Rectal smooth muscle tissue (tissue), 1 donor: ENCODE data around the gene PCBP1.

Experiments used
- H3K27ac ChIP-seq: one replicate; pipeline ENCODE4 v1.7.0; 2013; ENCODE audit warnings: low read depth, low read length, inconsistent platforms
- H3K27me3 ChIP-seq: one replicate; pipeline ENCODE4 v1.7.0; 2013; ENCODE audit warnings: low read length; ENCODE audit not compliant: control insufficient read depth, insufficient read depth
- H3K36me3 ChIP-seq: one replicate; pipeline ENCODE4 v1.7.0; 2013; ENCODE audit warnings: low read length; ENCODE audit not compliant: control insufficient read depth, insufficient read depth
- H3K4me1 ChIP-seq: one replicate; pipeline ENCODE4 v1.7.0; 2013; ENCODE audit warnings: low read length; ENCODE audit not compliant: control insufficient read depth, insufficient read depth
- H3K4me3 ChIP-seq: one replicate; pipeline ENCODE4 v1.7.0; 2013; ENCODE audit warnings: low read length
- H3K9ac ChIP-seq: one replicate; pipeline ENCODE4 v1.7.0; 2013; ENCODE audit warnings: low read length

PCBP1 gene

DNA sequence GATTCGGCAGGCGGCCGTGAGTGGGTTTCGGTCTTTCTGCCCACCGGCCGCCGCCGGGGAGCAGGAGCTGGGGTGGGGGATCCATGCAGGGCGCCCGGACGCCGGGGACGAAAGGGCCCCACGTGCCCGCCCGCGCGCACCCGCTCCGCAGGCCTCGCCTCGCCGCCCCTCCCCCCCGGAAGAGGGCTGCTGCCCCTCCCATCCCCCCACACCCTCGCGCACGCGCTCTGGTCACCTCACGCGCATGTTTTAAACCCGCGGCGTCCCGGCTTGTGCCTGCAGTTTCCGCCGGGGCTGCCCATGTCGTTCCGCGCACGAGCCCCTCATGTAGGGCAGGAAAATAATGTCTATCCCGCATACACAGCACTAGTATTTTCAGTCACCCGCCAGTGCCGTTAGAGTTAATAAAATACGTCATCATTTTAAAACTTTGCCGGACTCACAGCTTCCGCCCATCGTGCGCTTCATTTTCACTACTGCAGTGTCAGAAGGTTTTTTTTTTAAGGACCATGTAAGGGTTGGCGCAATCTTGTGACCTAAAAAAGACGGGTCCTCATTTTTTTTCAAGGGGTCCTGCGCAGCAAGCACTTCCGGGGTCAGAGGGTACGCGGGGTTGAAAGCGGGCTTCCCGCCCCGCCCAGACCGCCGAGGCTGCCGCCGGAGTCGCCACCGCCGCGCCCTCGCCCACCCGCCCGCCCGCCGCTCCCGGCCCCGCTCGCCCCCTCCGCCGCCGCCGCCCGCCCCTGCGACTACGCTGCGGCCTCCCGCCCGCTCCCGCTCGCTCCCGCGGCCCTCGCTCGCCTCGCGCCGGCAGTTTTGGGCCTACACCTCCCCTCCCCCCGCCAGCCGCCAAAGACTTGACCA, at the start of gene PCBP1:
PCBP1 (plus strand) TSS at position 640 of the 864 bp plus-strand sequence. CDS start 267 bp downstream, outside the sequence.
- Histone ChIP-seq H3K27me3 (no peaks in the 10 kb centered on the region), H3K4me1 (peaks cover 21% of the 10 kb centered on the region), H3K36me3 (peaks cover 9% of the 10 kb centered on the region), H3K4me3 (peak within 1 kb of the TSS; percentile 93), H3K27ac (peak within 1 kb of the TSS; percentile 100), H3K9ac (peak within 1 kb of the TSS; percentile 89)

DNA sequence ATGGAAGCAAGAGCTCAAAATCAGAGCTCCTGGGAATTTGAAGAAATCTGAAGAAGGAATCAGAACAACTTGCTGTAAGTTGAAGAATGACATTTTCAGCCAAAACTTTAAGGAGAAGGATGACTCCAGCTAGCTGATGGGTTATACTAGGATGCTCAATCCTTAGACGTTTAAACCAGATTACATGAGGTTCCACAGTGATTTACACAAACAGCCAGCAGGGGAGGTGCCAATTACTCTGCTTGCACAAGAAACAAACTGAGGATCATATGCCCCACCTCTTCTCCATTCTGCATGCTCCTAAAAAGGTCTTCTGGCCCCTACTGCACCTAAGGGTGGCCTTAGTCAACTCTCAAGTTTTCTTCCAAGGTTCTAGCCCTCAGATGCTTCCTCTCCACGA, 47.9 kb upstream of the PCBP1 start:
- no peak overlapping the region for H3K4me3 ChIP-seq
- H3K9ac ChIP-seq, result no peak overlapping the region
- H3K36me3 ChIP-seq, result no peaks in the 10 kb centered on the region
- H3K27me3 ChIP-seq, result no peaks in the 10 kb centered on the region
- H3K27ac ChIP-seq, result no peak overlapping the region
- peaks cover 6% of the 10 kb centered on the region for H3K4me1 ChIP-seq

DNA sequence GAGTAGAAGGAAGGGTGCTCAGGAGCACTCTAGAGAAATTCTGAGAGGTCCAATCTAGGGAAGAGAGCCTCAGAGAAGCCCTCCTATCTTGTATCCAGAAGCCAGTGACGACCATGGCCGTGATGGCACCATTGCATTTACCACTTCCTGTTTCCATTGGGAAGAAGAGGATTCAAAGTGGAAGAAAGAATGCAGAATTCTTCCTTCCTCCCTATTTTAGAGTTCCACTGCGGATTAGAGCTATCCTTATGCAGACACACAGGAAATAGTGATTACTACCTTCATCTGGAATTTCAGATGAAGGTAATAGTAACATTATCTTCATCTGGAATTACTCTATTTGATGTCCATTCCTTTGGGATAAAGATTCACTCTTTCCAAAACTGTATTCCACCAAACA, 45.6 kb upstream of the PCBP1 start:
- Histone ChIP-seq H3K27ac (no peak overlapping the region), H3K9ac (no peak overlapping the region), H3K27me3 (no peaks in the 10 kb centered on the region), H3K4me1 (no peaks in the 10 kb centered on the region), H3K36me3 (no peaks in the 10 kb centered on the region), H3K4me3 (no peak overlapping the region)

DNA sequence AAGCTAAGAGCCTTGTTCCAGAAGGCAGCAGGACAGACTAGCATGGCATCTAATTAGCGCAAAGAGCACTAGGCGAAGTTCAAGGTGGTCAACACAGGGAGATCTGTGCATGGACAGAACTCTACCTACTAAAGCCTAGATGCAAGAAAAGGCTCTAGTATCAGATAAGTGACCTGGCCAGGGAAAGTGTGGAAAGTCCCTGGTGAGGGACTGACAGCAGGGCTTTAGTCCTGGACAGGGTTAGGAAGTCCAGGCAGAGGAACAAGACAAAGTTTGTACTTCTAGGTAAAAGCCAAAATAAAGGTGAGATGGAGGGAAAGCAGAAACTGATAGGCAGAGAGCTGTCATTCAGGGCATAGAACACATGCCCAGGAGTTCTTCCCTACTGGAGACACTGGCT, 45.0 kb upstream of the PCBP1 start:
- no peaks in the 10 kb centered on the region for H3K27me3 ChIP-seq
- no peak overlapping the region for H3K4me3 ChIP-seq
- no peaks in the 10 kb centered on the region for H3K36me3 ChIP-seq
- H3K27ac ChIP-seq, result no peak overlapping the region
- H3K4me1 ChIP-seq, result no peaks in the 10 kb centered on the region
- no peak overlapping the region for H3K9ac ChIP-seq

DNA sequence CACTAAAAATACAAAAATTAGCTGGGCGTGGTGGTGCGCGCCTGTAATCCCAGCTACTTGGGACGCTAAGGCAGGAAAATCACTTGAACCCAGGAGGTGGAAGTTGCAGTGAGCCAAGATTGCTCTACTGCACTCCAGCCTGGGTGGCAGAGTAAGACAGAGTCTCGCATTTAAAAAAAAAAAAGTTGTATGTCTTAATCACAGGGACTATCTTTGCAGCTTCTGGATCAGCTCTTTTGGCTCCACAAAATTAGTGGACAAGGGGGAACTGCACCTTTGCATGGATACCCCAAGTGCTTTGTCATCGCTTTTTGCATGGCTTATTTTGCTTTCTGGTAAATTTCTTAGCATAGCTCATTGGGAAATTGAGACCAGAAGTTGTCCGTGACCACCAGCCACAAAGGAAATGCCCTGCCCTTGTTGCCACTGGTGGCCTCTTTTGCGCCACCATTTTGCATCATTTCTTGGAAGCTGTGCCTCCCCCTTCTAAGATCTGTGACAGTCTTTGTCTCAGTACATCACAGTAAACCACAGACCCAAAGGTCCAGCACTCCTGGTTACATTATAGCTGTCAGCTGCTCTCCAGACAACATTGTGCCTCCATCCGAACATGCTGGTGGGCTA, 43.9 kb upstream of the PCBP1 start:
- no peaks in the 10 kb centered on the region for H3K36me3 ChIP-seq
- H3K27me3 ChIP-seq, result no peaks in the 10 kb centered on the region
- no peak overlapping the region for H3K9ac ChIP-seq
- H3K4me1 ChIP-seq, result no peaks in the 10 kb centered on the region
- no peak overlapping the region for H3K27ac ChIP-seq
- H3K4me3 ChIP-seq, result no peak overlapping the region

DNA sequence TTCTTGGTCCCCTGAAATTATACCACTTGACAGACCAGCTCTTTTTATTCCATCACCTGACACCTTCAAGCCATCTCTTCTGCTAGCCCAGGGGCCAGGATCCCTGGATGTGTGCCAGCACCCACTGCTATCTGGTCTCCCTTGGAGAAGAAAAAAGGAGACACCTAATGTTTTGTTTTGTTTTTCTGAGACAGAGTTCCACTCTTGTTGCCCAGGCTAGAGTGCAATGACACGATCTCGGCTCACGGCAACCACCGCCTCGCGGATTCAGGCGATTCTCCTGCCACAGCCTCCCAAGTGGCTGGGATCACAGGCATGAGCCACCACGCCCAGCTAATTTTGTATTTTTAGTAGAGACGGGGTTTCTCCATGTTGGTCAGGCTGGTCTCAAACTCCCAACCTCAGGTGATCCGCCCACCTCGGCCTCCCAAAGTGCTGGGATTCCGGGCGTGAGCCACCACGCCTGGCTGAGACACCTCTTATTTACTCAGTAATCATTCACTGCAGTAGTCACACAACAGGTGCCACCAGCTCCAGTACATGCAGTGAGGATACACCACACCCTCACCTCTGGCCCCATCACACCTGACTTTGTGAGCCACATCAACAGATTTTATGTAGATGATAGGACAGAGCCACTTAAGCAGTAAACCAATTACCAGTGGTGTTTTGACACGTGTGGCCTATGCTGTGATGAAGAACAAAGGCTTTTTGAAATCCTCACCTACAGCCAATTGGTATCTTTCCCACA, 42.8 kb upstream of the PCBP1 start:
- no peaks in the 10 kb centered on the region for H3K27me3 ChIP-seq
- H3K27ac ChIP-seq, result no peak overlapping the region
- H3K9ac ChIP-seq, result no peak overlapping the region
- H3K4me1 ChIP-seq, result no peaks in the 10 kb centered on the region
- peaks cover 3% of the 10 kb centered on the region for H3K36me3 ChIP-seq
- no peak overlapping the region for H3K4me3 ChIP-seq

DNA sequence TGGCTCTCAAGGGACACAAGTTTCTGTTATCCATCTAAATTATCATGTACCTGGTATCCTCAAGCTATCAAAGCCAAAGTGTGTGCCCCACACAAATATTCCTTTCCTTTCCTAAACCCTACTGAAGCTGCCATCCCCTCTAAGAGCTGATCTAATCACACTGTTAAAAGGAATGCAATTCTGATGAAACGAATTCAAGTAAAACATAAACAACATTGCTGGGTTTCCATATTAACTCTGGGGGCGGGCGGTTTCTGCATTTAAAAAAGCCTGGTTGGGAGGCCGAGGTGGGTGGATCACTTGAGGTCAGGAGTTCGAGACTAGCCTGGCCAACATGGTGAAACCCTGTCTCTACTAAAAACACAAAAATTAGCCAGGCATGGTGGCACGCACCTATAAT, 41.9 kb upstream of the PCBP1 start:
- Histone ChIP-seq H3K27ac (no peak overlapping the region), H3K27me3 (no peaks in the 10 kb centered on the region), H3K9ac (no peak overlapping the region), H3K36me3 (peaks cover 3% of the 10 kb centered on the region), H3K4me3 (no peak overlapping the region), H3K4me1 (no peaks in the 10 kb centered on the region)

DNA sequence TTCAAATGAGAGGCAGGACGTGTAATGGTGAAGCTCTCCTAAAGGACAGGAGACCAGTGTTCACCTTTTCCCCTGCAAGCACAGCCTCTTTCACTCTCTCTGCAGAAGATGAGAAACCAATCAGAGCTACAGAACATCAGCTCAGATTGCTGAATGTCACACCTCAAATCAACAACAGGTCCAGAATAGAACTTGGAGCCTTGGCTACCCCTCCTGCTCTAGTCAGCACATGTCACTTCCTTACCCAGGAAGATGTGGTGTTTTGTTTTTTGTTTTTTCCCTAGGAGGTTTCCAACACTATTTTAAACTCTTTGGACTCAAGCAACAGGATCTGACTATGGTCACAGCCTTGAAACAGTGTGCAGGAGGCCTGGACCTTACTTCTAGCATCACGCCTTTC, 41.3 kb upstream of the PCBP1 start:
- H3K9ac ChIP-seq, result no peak overlapping the region
- H3K36me3 ChIP-seq, result peaks cover 3% of the 10 kb centered on the region
- H3K4me3 ChIP-seq, result no peak overlapping the region
- no peak overlapping the region for H3K27ac ChIP-seq
- no peaks in the 10 kb centered on the region for H3K4me1 ChIP-seq
- no peaks in the 10 kb centered on the region for H3K27me3 ChIP-seq

DNA sequence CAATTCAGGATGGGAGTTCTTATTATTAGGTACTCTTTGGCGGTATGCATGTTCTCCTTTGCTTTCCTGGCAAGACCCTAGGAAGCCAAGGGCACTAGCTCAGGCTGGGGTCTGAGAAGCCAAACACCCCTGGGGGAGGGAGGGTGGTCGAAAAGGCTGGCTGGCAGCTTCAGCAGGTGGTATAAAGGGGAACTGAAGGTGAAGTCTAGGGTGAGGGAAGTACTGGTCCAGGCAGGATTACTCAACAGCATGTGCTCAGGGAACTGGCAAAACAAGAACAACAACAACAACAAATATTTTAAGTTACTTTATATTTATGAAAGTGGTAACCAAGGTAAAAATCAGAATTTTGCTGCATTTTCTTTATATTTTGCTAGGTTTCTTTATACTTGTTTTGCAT, 40.7 kb upstream of the PCBP1 start:
- Histone ChIP-seq H3K27me3 (no peaks in the 10 kb centered on the region), H3K36me3 (peaks cover 3% of the 10 kb centered on the region), H3K27ac (no peak overlapping the region), H3K9ac (no peak overlapping the region), H3K4me3 (no peak overlapping the region), H3K4me1 (no peaks in the 10 kb centered on the region)

DNA sequence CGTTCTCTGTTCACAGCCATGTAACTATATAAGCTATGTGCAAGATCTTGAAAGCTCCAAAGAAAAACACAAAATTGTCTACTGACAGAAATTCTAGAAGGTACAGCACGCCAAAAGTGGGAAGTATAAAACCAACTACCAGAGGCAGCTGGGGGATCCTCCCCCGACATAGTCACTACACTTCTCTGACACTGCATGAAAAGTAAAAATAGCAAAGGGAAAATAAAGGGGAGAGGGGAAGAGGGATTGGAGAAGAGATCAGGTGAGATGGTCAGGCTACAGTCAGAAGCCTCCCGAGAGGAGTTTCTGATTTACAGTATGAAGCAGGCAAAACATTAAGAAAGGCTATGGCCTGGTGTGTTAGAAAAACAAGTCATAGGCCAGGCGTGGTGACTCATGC, 39.8 kb upstream of the PCBP1 start:
- no peaks in the 10 kb centered on the region for H3K4me1 ChIP-seq
- H3K9ac ChIP-seq, result no peak overlapping the region
- no peaks in the 10 kb centered on the region for H3K27me3 ChIP-seq
- peaks cover 3% of the 10 kb centered on the region for H3K36me3 ChIP-seq
- H3K4me3 ChIP-seq, result no peak overlapping the region
- no peak overlapping the region for H3K27ac ChIP-seq

DNA sequence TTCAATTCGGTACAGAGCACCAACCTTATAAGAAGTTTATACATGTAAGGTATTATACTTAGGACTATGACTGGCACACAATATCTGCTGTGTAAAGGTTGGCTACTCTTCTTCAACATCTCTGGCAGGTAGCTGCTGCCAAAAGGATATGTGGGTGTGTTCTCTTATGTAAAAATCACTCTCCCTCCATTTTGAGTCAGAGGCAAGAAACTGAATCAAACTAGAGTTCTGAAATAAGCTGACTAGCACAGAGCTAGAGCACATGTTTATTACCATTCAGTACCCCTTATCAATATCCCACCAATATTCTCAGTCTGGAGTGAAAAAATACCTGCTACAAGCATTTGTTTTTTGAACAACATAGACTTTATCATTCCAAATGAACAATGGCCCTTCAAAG, 38.0 kb upstream of the PCBP1 start:
- no peaks in the 10 kb centered on the region for H3K4me1 ChIP-seq
- no peaks in the 10 kb centered on the region for H3K27me3 ChIP-seq
- H3K9ac ChIP-seq, result no peak overlapping the region
- H3K36me3 ChIP-seq, result peaks cover 3% of the 10 kb centered on the region
- no peak overlapping the region for H3K27ac ChIP-seq
- no peak overlapping the region for H3K4me3 ChIP-seq

DNA sequence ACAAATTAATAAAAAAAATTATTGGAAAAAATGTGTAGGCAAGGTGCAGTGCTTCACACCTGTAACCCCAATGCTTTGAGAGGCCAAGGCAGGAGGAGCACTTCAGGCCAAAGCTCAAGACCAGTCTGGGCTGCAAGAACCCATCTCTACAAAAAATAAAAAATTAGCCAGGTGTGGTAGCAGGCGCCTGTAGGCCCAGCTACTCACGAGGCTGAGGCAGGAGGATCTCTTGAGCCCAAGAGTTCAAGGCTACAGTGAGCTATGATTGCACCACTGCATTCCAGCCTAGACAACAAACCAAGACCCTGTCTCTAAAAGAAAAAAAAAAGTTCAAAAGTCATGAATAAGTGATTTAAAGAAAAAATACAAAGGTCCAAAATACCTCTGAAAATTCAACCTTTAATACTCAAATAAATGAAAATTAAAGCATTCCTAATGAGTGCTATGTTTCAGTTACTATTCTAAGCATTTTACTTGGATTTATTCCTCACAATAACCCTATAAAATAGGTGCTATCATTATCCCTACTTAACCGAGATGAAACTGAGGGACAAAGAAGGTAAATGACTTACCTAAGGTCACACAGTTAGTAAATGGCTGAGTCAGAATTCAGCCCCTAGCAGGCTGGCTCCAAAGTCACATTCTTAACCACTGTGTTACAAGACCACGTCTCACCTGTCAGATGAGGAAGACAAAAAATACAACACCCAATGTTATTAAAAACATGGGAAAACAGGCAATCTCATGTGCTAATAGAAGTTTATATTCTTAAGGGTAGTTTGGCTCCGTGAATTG, 36.4 kb upstream of the PCBP1 start:
- H3K4me3 ChIP-seq, result no peak overlapping the region
- no peak overlapping the region for H3K9ac ChIP-seq
- no peaks in the 10 kb centered on the region for H3K4me1 ChIP-seq
- no peaks in the 10 kb centered on the region for H3K27me3 ChIP-seq
- peaks cover 3% of the 10 kb centered on the region for H3K36me3 ChIP-seq
- H3K27ac ChIP-seq, result no peak overlapping the region
